ENCODE measurements around the gene PRUNE2.
"Not testable (repeated sequence)": the region's sequence is repeated elsewhere in the genome, so short reads cannot be mapped to it uniquely, and the experiment has no call there.

The PRUNE2 gene

GRCh38 chr9:76866689-76867088, 39.2 kb downstream of the PRUNE2 start:
- no peak for DNase-seq

- DNase-seq: no peak
Measured at GRCh38 chr9:76863832-76864231, 42.1 kb downstream of the PRUNE2 start.

- no peak for DNase-seq
Measured at GRCh38 chr9:76859860-76860259, 46.1 kb downstream of the PRUNE2 start.

- DNase-seq: not testable (repeated sequence)
Measured at GRCh38 chr9:76858248-76858647, 47.7 kb downstream of the PRUNE2 start.

- no peak for DNase-seq
Measured at GRCh38 chr9:76856016-76856415, 49.9 kb downstream of the PRUNE2 start.

GRCh38 chr9:76855015-76855414, 50.9 kb downstream of the PRUNE2 start:
- DNase-seq: no peak

GRCh38 chr9:76852026-76852425, 53.9 kb downstream of the PRUNE2 start:
- DNase-seq: no peak

GRCh38 chr9:76846297-76846696, 59.6 kb downstream of the PRUNE2 start:
- no peak for DNase-seq

GRCh38 chr9:76845254-76845653, 60.7 kb downstream of the PRUNE2 start:
- DNase-seq: no peak

- DNase-seq: no peak
Measured at GRCh38 chr9:76835571-76836283, 70.2 kb downstream of the PRUNE2 start.

- no peak for DNase-seq
Measured at GRCh38 chr9:76828447-76828846, 77.5 kb downstream of the PRUNE2 start.

GRCh38 chr9:76827296-76828080, 78.4 kb downstream of the PRUNE2 start:
- no peak for DNase-seq

- DNase-seq: no peak
Measured at GRCh38 chr9:76820431-76820830, 85.5 kb downstream of the PRUNE2 start.

GRCh38 chr9:76818271-76818670, 87.6 kb downstream of the PRUNE2 start:
- DNase-seq: no peak

GRCh38 chr9:76817489-76817888, 88.4 kb downstream of the PRUNE2 start:
- DNase-seq: no peak

GRCh38 chr9:76812591-76812990, 93.3 kb downstream of the PRUNE2 start:
- no peak for DNase-seq

GRCh38 chr9:76810377-76810957, 95.4 kb downstream of the PRUNE2 start:
- DNase-seq: no peak

- no peak for DNase-seq
Measured at GRCh38 chr9:76808636-76809035, 97.3 kb downstream of the PRUNE2 start.

- no peak for DNase-seq
Measured at GRCh38 chr9:76803762-76804161, 102.2 kb downstream of the PRUNE2 start.

GRCh38 chr9:76803083-76803482, 102.8 kb downstream of the PRUNE2 start:
- DNase-seq: no peak

- DNase-seq: no peak
Measured at GRCh38 chr9:76800901-76801300, 105.0 kb downstream of the PRUNE2 start.

- no peak for DNase-seq
Measured at GRCh38 chr9:76799473-76799872, 106.4 kb downstream of the PRUNE2 start.

GRCh38 chr9:76798527-76798926, 107.4 kb downstream of the PRUNE2 start:
- no peak for DNase-seq

GRCh38 chr9:76796296-76796695, 109.6 kb downstream of the PRUNE2 start:
- no peak for DNase-seq

All from stimulated activated CD4-positive, alpha-beta T cell treated with anti-CD3 and anti-CD28 coated beads, Interleukin-12 subunit alpha, Interleukin-12 subunit beta, amount 100 ng/mL, for 4 hours (primary cell).